DND-41 (cell line): ENCODE data around the gene HOXA9.

Experiments used
- ATAC-seq: fragments of 200-7000 bp; cut with Tn5 transposase; 3 replicates; pipeline ENCODE4 v1.9.1; 2021; ENCODE audit warnings: low read depth; ENCODE audit not compliant: insufficient read depth
- DNase-seq: peaks from one replicate; pipeline ENCODE4 v3.0.0-alpha.2; 2020
- H2AFZ ChIP-seq: 2 replicates; pipeline ENCODE4 v1.6.0; 2012; ENCODE audit warnings: low read depth, low read length
- H3K27ac ChIP-seq: 2 replicates; pipeline ENCODE4 v1.5.1; 2012; ENCODE audit warnings: low read length, inconsistent platforms
- H3K27me3 ChIP-seq: fragments of 200-600 bp; sonication (generic); 2 replicates; pipeline ENCODE4 v1.6.0; 2012; ENCODE audit warnings: low read length, mild to moderate bottlenecking, inconsistent platforms; ENCODE audit not compliant: insufficient read depth, poor library complexity
- H3K36me3 ChIP-seq: 2 replicates; pipeline ENCODE4 v1.5.1; 2012; ENCODE audit warnings: low read length, inconsistent platforms; ENCODE audit not compliant: insufficient read depth
- H3K4me1 ChIP-seq: 2 replicates; pipeline ENCODE4 v1.5.1; 2012; ENCODE audit warnings: mild to moderate bottlenecking, low read length; ENCODE audit not compliant: insufficient read depth
- H3K4me2 ChIP-seq: 2 replicates; pipeline ENCODE4 v1.6.0; 2012; ENCODE audit warnings: mild to moderate bottlenecking, moderate library complexity, low read length, inconsistent platforms; ENCODE audit not compliant: insufficient read depth
- H3K4me3 ChIP-seq, 2 experiments: fragments of 200-600 bp in 1 of 2; shearing (Covaris generic) in 1 of 2; 2 replicates each; pipeline ENCODE4 v1.5.1; 2012 to 2016; ENCODE audit warnings: inconsistent platforms in 2 of 2, low read length in 2 of 2, mild to moderate bottlenecking in 2 of 2, low read depth in 1 of 2, moderate library complexity in 1 of 2
- H3K79me2 ChIP-seq: 2 replicates; pipeline ENCODE4 v1.6.0; 2012; ENCODE audit warnings: low read length, inconsistent platforms; ENCODE audit not compliant: insufficient read depth
- H3K9ac ChIP-seq: 2 replicates; pipeline ENCODE4 v1.6.0; 2012; ENCODE audit warnings: low read depth, mild to moderate bottlenecking, inconsistent platforms, low read length, moderate library complexity
- H3K9me3 ChIP-seq: 2 replicates; pipeline ENCODE4 v1.5.1; 2012; ENCODE audit warnings: low read length, moderate library complexity, mild to moderate bottlenecking, inconsistent platforms; ENCODE audit not compliant: insufficient read depth, severe bottlenecking
- H4K20me1 ChIP-seq: 2 replicates; pipeline ENCODE4 v1.6.0; 2012; ENCODE audit warnings: low read length; ENCODE audit not compliant: insufficient read depth
- CTCF ChIP-seq: IDR thresholded peaks from 2 replicates; pipeline ENCODE4 v1.5.1; 2012; ENCODE audit warnings: borderline replicate concordance, low read length, moderate library complexity, mild to moderate bottlenecking; ENCODE audit not compliant: poor library complexity, severe bottlenecking; ENCODE audit errors: extremely low read depth
- EZH2 ChIP-seq: IDR thresholded peaks from 3 replicates; pipeline ENCODE4 v1.6.1; 2012; ENCODE audit warnings: borderline replicate concordance, low read depth, mild to moderate bottlenecking, moderate library complexity, low read length, inconsistent platforms; ENCODE audit not compliant: severe bottlenecking

HOXA9 gene

GRCh38 chr7:27210441-27211083, 45.2 kb upstream of the HOXA9 start:
- Histone ChIP-seq H3K27ac (no peak overlapping the region), H3K36me3 (no peaks in the 10 kb centered on the region), H3K4me3 (no peak overlapping the region), H3K9ac (no peak overlapping the region), H3K4me2 (no peak overlapping the region), H3K79me2 (no peaks in the 10 kb centered on the region), H2AFZ (no peak overlapping the region), H3K27me3 (peaks cover 9% of the 10 kb centered on the region), H3K9me3 (no peaks in the 10 kb centered on the region), H4K20me1 (no peaks in the 10 kb centered on the region), H3K4me1 (no peaks in the 10 kb centered on the region)
- DNase-seq (peak; percentile 21), ATAC-seq (peak; percentile 47; the same call in 1 of the 3 replicates)
- TF ChIP-seq CTCF: peak; percentile 56
- no peak for TF ChIP-seq EZH2

GRCh38 chr7:27209933-27210440, 44.6 kb upstream of the HOXA9 start:
- no peak overlapping the region for H3K9ac ChIP-seq
- H3K27me3 ChIP-seq: peaks cover 11% of the 10 kb centered on the region
- no peaks in the 10 kb centered on the region for H3K79me2 ChIP-seq
- H3K4me3 ChIP-seq: no peak overlapping the region
- no peaks in the 10 kb centered on the region for H3K4me1 ChIP-seq
- no peak overlapping the region for H3K4me2 ChIP-seq
- no peak overlapping the region for H2AFZ ChIP-seq
- H4K20me1 ChIP-seq: no peaks in the 10 kb centered on the region
- TF ChIP-seq EZH2 (no peak), CTCF (no peak)
- DNase-seq (no peak), ATAC-seq (no peak)
- no peaks in the 10 kb centered on the region for H3K9me3 ChIP-seq
- H3K27ac ChIP-seq: no peak overlapping the region
- H3K36me3 ChIP-seq: no peaks in the 10 kb centered on the region

- H3K79me2 ChIP-seq: no peaks in the 10 kb centered on the region
- H3K36me3 ChIP-seq: no peaks in the 10 kb centered on the region
- no peaks in the 10 kb centered on the region for H3K9me3 ChIP-seq
- H3K27me3 ChIP-seq: peaks cover 11% of the 10 kb centered on the region
- H3K9ac ChIP-seq: no peak overlapping the region
- no peak overlapping the region for H3K27ac ChIP-seq
- H3K4me2 ChIP-seq: no peak overlapping the region
- no peak overlapping the region for H3K4me3 ChIP-seq
- TF ChIP-seq EZH2 (no peak), CTCF (no peak)
- H2AFZ ChIP-seq: no peak overlapping the region
- no peak for ATAC-seq
- H3K4me1 ChIP-seq: no peaks in the 10 kb centered on the region
- DNase-seq: no peak
- no peaks in the 10 kb centered on the region for H4K20me1 ChIP-seq
These were observed 43.7 kb upstream of the HOXA9 start for GRCh38 chr7:27208998-27209397.
